COLO668 (cell line): Measurements from ENCODE around the gene GOLGA3.
"Not testable (repeated sequence)": the region's sequence is repeated elsewhere in the genome, so short reads cannot be mapped to it uniquely, and the experiment has no call there.

Experiments used
- DNase-seq: peaks from one replicate; lab custom pipeline; 2025; ENCODE audit not compliant: unreplicated experiment; lab: John Stamatoyannopoulos, UW

GOLGA3 gene

GRCh38 chr12:132781938-132782337 is 46.7 kb downstream of the GOLGA3 start:
- no peak for DNase-seq

- no peak for DNase-seq
Measured at GRCh38 chr12:132779781-132780353, 48.8 kb downstream of the GOLGA3 start.

GRCh38 chr12:132777614-132778013 is 51.1 kb downstream of the GOLGA3 start:
- no peak for DNase-seq

GRCh38 chr12:132776816-132777568 is 51.7 kb downstream of the GOLGA3 start:
- DNase-seq: no peak

DNA sequence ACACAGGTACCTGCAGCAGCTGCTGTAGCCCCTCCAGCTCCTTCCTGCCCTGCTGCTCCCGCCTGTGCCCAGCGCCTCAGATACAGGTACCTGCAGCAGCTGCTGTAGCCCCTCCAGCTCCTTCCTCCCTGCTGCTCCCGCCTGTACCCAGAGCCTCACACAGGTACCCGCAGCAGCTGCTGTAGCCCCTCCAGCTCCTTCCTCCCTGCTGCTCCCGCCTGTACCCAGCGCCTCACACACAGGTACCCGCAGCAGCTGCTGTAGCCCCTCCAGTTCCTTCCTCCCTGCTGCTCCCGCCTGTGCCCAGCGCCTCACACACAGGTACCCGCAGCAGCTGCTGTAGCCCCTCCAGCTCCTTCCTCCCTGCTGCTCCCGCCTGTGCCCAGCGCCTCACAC is 52.4 kb downstream of the GOLGA3 start:
- not testable (repeated sequence) for DNase-seq

DNA sequence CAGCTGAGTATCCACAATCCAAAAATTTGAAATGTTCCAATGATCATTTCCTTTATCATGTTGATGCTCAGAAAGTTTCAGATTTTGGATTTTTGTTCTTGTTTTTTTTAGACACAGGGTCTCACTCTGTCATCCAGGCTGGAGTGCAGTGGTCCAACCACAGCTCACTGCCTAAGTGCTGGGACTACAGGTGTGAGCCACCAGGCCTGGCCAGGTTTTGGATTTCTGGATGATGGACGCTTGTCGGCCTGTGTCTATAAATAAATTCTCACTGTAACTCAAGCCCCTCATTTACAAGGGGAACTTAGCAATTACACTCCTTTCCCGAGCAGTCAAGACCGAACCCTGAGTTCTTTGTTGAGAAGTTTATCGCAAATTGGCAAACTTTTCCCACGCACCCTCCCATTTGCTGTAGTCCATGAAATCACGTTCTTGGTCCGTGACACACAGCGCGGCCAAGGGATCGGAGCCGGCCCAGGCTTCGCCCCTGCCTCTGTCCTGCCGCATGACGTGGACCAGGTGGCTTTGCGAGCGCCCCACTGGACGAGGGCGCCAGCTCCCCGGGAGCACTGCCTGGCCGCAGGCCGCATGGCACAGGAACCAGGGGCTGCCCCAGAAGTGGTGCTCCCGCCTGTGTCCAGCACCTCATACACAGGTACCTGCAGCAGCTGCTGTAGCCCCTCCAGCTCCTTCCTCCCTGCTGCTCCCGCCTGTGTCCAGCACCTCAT is 53.0 kb downstream of the GOLGA3 start:
- DNase-seq: no peak

DNA sequence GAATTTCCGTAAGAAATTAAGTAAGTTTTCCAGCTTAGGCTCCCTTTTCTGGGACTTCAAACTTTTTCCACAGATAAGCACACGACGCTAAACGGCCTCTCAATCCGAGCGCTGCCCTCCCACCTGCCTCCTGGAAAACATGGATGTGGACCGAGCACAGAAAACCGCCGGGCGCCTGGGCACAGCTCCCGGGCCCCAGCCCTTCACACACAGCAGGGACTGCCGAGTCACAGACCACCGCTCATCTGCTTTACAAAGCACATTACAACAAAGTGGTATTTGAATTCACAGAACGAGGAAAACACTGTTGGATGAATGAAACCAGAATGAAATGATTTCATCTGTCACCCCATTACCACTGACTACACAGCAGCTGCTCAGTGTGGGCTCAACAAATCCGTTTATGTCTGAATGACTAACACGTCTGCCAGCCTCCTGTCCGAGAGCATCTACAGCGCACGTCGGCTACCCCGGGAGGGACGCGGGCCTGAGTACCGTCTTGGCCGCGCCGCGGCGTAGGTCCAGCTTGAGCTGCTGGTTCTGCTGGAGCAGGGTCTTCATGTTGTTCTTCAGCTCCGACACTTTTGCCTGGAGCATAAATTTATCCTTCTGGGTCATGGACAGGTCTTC is 53.9 kb downstream of the GOLGA3 start:
- no peak for DNase-seq

GRCh38 chr12:132774159-132774558 is 54.5 kb downstream of the GOLGA3 start:
- DNase-seq: no peak

DNA sequence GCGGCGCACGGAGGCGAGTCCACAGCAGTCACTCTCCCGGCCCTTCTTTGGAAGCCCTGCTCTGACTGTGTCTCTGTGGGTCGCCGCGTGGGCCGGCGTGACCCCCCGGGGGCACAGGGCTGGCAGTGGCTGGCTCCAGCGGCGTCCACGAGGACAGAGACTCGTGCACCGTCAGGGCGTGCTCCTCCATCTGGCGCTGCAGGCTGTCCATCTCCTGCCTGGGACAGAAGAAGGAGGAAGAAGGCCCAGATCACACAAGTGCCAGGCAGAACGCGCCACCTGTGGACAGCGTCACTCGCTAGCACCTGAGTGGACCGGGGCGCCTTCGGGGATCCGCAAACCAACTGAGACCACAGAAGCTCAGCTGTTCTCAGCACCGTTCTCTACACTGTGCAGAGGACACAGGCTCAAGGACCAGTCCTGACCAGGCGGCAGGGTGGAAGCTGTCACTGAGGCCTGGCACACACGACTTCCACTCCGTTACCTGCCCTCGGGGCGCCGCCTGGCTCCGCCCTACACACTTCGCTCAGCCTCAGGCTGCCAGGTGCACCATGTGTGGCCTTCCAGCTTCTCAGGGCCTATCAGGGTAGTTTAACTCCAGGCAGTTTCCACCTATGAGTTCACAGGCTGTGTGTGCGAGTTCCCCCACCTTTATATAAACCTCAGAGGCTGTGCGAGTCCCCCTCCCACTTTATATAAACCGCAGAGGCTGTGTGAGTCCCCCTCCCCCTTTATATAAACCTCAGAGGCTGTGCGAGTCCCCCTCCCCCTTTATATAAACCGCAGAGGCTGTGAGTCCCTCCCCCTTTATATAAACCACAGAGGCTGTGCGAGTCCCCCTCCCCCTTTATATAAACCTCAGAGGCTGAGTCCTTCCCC is 55.4 kb downstream of the GOLGA3 start:
- DNase-seq: no peak

DNA sequence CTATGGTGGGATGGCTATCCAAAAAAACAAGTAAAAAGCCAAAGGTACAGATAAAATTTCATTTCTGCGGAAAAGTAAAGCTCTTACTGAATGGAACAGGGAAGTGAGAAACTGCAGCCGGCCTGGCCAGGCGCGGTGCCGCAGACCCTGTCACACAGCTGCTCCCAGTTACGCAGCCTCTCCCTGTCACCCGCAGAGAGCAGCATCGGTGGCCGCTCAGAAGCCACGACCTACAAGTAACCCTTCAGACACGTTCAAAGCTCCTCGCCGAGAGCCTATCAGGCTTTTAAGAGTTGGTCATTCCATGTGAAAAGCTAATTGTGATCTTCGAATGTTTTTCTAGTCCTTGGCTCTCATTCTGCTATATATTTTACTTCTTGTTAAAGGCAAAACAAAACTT is 56.1 kb downstream of the GOLGA3 start:
- no peak for DNase-seq

DNA sequence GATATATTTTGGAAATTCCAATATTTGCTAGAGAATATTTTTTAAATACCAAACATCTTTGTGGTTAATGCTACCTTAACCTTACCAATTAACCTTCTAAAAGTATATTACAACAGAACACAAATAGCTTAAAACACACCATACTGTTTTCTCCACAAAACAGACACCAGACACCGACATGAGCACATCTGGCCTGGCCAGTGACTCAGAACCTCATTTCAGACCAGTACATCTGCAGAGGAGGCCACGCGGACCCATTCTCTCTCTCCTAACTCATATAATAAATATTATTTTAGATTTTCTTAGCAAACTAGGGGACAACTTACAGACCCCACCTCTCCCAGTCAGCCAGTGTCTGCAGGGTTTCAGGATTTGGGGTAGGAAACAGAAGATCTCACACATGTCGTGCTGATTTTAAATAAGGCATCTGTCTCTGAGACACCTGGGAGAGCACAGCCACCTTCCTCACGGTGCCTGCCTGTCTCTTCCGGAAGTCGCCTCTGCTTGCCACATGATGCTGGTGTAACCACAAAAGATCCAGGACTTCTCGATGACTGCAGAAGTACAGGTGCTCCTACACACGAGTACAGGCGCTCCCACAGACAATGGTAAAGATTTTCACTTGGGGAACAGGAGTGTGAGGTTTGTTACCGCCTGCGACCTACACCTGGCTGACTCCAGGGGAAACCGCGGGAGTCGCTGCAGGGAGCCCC is 57.4 kb downstream of the GOLGA3 start:
- no peak for DNase-seq

DNA sequence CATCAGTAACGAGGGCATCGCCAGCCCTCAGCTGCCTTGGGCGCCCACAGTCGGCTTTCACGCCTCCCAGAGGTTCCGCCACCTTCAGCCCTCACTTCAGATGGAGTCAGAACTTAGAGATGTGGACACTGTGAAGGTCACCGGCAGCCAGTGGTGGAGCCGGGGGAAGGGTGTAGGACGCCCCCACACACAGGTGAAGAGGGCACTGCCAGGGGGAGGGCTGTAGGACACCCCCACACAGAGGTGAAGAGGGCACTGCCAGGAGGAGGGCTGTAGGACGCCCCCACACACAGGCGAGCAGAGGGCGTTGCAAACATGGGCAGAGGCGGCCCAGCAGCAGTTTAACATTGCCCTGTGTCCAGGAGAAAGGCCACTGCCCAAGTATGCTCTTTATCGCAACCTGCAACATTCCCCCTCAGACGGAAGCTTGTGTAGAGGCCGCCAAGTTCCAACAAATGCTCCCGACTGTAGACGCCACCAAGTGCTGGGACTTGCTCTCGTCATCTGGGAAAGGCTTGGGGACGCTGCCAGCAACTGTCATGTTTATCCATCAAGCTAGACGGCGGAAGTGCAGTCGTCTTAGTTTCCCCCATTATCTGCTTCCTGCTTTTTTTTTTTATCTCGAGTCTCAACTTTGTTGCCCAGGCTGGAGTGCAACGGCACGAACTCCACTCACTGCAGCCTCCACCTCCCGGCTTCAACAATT is 62.1 kb downstream of the GOLGA3 start:
- no peak for DNase-seq

- no peak for DNase-seq
Measured at GRCh38 chr12:132765361-132765760, 63.3 kb downstream of the GOLGA3 start.

- no peak for DNase-seq
Measured at GRCh38 chr12:132764231-132764630, 64.4 kb downstream of the GOLGA3 start.

DNA sequence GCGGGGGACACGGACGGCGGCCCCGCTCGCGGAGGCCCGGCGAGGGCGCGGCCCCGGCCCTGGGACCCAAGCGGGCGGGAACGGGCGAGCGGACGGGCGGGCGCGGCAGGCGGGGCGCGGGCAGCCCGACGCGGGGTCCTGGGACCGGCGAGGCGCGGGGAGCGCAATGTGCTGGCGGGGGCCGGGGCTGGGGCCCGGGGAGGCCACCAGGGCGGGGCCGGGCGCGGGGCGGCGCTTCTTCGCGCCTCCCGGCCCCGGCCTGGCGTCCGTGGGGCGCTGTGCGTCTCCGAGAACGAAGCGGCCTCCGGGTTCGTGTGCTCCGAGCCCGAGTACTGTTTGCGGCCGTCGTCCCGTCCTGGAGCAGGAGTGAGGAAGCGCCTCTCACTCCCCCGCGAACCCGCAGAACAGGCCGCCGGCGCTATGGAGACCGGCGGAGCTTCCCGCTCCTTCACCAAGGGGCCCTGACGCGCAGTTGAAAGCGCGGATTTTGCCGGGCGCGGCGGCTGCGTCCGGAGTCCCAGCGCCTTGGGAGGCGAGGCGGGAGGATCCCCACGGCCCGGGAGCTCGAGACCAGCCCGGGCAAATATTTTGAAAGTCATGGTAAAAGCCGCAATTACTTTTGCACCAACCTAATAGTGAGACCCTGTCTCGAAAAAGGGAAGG is 66.6 kb downstream of the GOLGA3 start:
- peak; percentile 90 for DNase-seq

DNA sequence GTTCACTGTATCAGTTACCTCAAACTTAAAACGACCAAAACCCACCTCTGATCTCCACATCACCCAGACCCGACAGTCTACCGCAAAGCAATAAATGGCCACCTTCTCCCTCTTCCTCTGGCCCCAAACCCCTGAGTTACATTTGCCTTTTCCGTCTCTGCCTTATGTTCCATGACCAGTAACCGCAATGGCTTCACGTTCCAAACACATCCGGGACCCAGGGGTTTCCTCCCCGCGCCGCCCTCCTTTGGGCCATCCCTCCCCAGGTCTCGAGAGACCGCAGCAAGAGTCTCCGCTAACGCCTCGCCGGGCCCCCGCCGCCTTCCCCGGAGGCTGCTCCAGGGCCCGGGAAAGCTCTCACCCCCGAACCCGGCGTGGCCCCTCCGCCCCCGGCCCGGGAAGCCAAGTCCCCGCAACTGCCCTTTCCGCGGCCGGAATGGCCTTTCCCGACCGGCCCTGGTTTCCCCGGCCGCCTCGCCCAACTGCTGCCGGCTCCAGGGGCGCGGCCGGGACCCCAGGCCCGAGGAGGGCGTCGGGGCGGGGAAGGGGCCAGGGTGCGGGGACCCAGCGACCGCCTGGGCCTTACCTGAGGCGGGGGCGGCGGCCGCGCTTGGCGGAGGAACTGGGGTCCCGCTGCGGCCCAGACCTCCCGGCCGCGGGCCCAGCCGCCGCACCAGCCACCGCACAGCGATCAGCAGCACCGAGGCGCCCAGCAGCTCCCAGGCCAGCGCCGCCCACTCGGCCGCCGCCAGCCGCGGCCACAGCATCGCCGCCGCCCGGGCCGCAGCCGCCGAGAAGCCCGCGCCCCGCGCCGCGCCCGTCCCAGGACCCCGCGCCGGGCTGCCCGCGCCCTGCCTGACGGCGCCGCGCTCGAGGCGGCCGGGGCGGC is 67.4 kb downstream of the GOLGA3 start, which contains the start of gene ANKLE2:
Gene ANKLE2 (minus strand): TSS at position 801 of the 889 bp plus-strand sequence. CDS start 34 bp downstream, at position 767.
- peak; percentile 66 for DNase-seq

- DNase-seq: no peak
Measured at GRCh38 chr12:132759359-132759758, 69.3 kb downstream of the GOLGA3 start.

GRCh38 chr12:132758825-132759224 is 69.8 kb downstream of the GOLGA3 start:
- not testable (repeated sequence) for DNase-seq
